Right atrium auricular region (tissue), 2 donors: ENCODE measurements around the gene MRPS14. TPM values are rescaled to one million over a fixed set of nuclear protein-coding genes. Genes with fewer than 3 reads are reported as not detected.

Experiments
- DNase-seq: peaks from one replicate; pipeline ENCODE4 v3.0.0-alpha.2; 2019; ENCODE audit warnings: low spot score
- H3K27ac ChIP-seq, 2 donors: fragments of 200-600 bp; sonication (generic); 1 replicate in 1 of 2; 2 replicates in 1 of 2; pipeline ENCODE4 v1.5.1; 2016 to 2019
- H3K27me3 ChIP-seq, 2 donors: fragments of 200-600 bp; sonication (generic); one replicate each; pipeline versions ENCODE4 v1.5.1 to v1.6.0; 2017 to 2019
- H3K36me3 ChIP-seq: fragments of 200-600 bp; sonication (generic); one replicate; pipeline ENCODE4 v1.5.1; 2016
- H3K4me1 ChIP-seq, 2 donors: fragments of 200-600 bp; sonication (generic); one replicate each; pipeline versions ENCODE4 v1.5.1 to v1.6.0; 2017 to 2019
- H3K4me3 ChIP-seq, 2 donors: fragments of 200-600 bp; sonication (generic); 1 replicate in 1 of 2; 2 replicates in 1 of 2; pipeline ENCODE4 v1.5.1; 2017 to 2019; ENCODE audit warnings: mild to moderate bottlenecking in 1 of 2, moderate library complexity in 1 of 2
- H3K9me3 ChIP-seq, 2 donors: fragments of 200-600 bp; sonication (generic); one replicate each; pipeline ENCODE4 v1.5.1; 2019
- total RNA-seq, 2 donors: library from RNA; depleted of rRNA; stranded (reverse); fragments of >200 nt; gene quantifications; one replicate each; pipeline ENCODE4 v1.1.0, GENCODE V29; 2016
- TF ChIP-seq, protein P1 (sequence below), 2 donors: fragments of 200-600 bp; sonication (generic); IDR thresholded peaks; one replicate each; pipeline ENCODE4 v1.5.1; 2019; ENCODE audit warnings: antibody characterized with exemption in 2 of 2

The MRPS14 gene
- total RNA-seq, 2 donors from 2014 or later, result 14.8 to 16.7 TPM

DNA sequence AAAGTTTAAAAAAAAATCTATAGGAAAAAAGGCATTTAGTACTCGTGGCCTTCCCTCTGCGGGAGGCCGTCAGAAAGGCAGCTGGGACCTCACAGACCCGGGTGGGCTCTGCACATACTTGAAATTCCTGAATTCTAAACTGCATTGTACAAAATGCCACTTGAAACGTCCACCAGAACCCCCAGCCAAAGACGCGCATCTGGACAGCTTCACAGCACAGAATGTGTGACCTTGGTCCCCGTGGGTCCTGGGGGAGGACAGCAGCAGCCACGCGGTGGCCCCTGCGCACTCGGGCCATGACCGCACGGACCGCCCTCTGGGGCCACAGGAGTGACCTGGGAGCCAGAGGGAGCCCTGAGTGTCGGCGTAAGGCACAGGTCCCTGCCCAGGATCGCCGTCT lies 20.6 kb upstream of the MRPS14 start:
- H3K9me3 ChIP-seq, result no peaks in the 10 kb centered on the region
- H3K27ac ChIP-seq, result no peak overlapping the region
- DNase-seq, result no peak
- no peaks in the 10 kb centered on the region for H3K27me3 ChIP-seq
- no peaks in the 10 kb centered on the region for H3K36me3 ChIP-seq
- H3K4me1 ChIP-seq, result no peaks in the 10 kb centered on the region
- TF ChIP-seq, protein P1, sequence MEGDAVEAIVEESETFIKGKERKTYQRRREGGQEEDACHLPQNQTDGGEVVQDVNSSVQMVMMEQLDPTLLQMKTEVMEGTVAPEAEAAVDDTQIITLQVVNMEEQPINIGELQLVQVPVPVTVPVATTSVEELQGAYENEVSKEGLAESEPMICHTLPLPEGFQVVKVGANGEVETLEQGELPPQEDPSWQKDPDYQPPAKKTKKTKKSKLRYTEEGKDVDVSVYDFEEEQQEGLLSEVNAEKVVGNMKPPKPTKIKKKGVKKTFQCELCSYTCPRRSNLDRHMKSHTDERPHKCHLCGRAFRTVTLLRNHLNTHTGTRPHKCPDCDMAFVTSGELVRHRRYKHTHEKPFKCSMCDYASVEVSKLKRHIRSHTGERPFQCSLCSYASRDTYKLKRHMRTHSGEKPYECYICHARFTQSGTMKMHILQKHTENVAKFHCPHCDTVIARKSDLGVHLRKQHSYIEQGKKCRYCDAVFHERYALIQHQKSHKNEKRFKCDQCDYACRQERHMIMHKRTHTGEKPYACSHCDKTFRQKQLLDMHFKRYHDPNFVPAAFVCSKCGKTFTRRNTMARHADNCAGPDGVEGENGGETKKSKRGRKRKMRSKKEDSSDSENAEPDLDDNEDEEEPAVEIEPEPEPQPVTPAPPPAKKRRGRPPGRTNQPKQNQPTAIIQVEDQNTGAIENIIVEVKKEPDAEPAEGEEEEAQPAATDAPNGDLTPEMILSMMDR (IDR thresholded peaks at IDR 0.05), result no peak
- no peak overlapping the region for H3K4me3 ChIP-seq

DNA sequence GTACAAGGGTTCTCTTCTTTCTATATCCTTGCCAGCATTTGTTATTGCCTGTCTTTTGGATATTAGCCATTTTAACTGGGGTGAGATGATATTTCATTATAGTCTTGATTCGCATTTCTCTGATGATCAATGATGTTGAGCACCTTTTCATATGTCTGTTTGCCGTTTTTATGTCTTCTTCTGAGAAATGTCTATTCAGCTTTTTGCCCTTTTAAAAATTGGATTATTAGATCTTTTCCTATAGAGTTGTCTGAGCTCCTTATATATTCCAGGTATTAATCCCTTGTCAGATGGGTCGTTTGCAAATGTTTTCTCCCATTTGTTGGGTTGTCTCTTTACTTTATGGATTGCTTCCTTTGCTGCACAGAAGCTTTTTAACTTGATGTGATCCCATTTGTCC lies 19.4 kb upstream of the MRPS14 start:
- no peaks in the 10 kb centered on the region for H3K27me3 ChIP-seq
- H3K9me3 ChIP-seq, result no peaks in the 10 kb centered on the region
- H3K36me3 ChIP-seq, result no peaks in the 10 kb centered on the region
- H3K4me3 ChIP-seq, result no peak overlapping the region
- TF ChIP-seq, protein P1 (IDR thresholded peaks at IDR 0.05), result no peak
- H3K27ac ChIP-seq, result no peak overlapping the region
- no peak for DNase-seq
- no peaks in the 10 kb centered on the region for H3K4me1 ChIP-seq

DNA sequence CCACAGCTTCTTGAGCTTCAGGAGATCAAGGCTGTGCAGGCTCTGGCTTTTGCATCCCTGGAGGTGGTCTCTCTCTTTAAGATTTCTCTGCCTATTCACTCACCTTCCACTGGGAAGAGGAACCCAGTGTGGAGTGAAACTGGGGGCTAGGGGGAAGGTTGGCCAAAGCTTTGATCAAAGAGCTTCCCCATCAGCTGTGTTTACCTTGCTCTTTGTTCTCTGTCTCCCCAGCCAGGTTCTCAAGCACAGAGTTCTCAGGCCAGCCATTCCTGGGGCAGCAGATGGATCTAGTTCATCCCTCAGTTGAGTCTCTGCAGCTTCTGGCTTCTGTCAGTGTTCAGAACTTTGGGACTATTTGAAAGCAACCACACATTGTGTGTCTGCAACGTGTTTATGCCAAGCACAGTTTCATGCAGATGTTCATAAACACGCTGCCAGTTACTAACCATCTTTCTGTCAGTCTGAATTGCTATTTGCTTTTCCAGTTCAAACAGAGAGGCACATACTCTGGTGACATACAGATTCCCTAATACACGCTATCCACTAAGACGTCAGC lies 17.2 kb upstream of the MRPS14 start:
- H3K27ac ChIP-seq, result no peak overlapping the region
- H3K4me3 ChIP-seq, result no peak overlapping the region
- H3K9me3 ChIP-seq, result no peaks in the 10 kb centered on the region
- H3K36me3 ChIP-seq, result no peaks in the 10 kb centered on the region
- H3K27me3 ChIP-seq, result no peaks in the 10 kb centered on the region
- TF ChIP-seq, protein P1 (IDR thresholded peaks at IDR 0.05), result no peak
- DNase-seq, result no peak
- no peaks in the 10 kb centered on the region for H3K4me1 ChIP-seq

DNA sequence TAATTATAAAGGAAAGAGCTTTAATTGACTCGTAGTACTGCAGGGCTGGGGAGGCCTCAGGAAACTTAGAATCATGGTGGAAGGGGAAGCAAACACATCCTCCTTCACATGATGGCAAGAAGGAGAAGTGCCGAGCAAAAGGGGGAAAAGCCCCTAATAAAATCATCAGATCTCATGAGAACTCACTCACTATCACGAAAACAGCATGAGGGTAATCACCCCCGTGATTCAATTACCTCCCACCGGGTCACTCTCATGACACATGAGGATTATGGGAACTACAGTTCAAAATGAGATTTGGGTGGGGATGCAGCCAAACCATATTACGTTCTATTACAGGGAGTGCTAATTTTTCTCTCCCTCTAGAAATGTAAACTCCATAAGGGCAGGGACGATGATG lies 14.2 kb upstream of the MRPS14 start:
- TF ChIP-seq, protein P1 (IDR thresholded peaks at IDR 0.05), result no peak
- H3K27me3 ChIP-seq, result no peaks in the 10 kb centered on the region
- H3K27ac ChIP-seq, result no peak overlapping the region
- no peak overlapping the region for H3K4me3 ChIP-seq
- H3K4me1 ChIP-seq, result no peaks in the 10 kb centered on the region
- DNase-seq, result no peak
- H3K9me3 ChIP-seq, result no peaks in the 10 kb centered on the region
- no peaks in the 10 kb centered on the region for H3K36me3 ChIP-seq

DNA sequence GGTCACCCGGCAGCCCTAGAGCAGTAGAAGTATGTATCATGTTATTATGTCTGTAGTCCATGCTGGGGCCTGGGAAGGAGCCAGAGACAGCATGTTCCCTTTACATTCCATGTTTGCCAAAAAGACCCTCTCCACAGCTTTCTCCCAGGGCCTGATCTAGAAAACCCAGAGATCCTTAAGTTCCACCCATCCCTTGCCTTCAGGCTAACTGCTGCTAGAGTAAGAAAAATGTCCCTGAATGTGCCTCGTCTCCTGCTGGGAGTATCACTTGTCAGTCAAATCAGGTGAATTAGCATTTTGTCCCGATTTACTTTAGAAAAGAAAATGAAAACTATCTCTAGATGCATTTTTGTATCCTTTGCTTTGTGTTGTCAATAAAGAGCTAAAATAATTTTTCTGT lies 13.3 kb upstream of the MRPS14 start:
- TF ChIP-seq, protein P1 (IDR thresholded peaks at IDR 0.05), result no peak
- no peak for DNase-seq
- no peaks in the 10 kb centered on the region for H3K9me3 ChIP-seq
- no peaks in the 10 kb centered on the region for H3K27me3 ChIP-seq
- no peaks in the 10 kb centered on the region for H3K36me3 ChIP-seq
- H3K4me1 ChIP-seq, result no peaks in the 10 kb centered on the region
- no peak overlapping the region for H3K4me3 ChIP-seq
- H3K27ac ChIP-seq, result no peak overlapping the region

DNA sequence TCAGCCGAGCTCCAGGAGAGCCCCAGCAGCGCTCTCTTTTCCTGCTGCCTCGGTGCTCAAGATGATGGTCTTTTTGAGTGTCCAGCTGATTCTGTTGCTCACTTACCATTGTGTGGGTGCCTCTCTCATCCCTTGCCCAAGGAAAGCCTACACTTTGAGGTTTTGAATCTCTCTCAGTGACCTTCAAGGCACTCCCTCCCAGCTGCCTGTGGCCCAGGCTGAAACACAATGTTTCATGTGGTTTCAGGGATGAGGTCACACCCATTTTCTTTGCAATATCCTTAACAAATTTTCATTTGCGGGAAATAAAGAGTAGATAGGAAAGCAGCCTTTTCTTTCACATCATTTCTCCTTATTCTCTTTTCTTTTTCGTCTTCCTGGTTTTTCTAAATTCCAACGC lies 12.6 kb upstream of the MRPS14 start:
- DNase-seq, result no peak
- H3K36me3 ChIP-seq, result no peaks in the 10 kb centered on the region
- no peak overlapping the region for H3K4me3 ChIP-seq
- H3K27ac ChIP-seq, result no peak overlapping the region
- no peaks in the 10 kb centered on the region for H3K4me1 ChIP-seq
- TF ChIP-seq, protein P1 (IDR thresholded peaks at IDR 0.05), result no peak
- H3K9me3 ChIP-seq, result no peaks in the 10 kb centered on the region
- no peaks in the 10 kb centered on the region for H3K27me3 ChIP-seq
